Activated CD4-positive, alpha-beta T cell treated with anti-CD3 and anti-CD28 coated beads for 36 hours (primary cell): ENCODE data around the gene KCNT2. TPM values are rescaled to one million over a fixed set of nuclear protein-coding genes. Genes with fewer than 3 reads are reported as not detected.

Source experiments
- ATAC-seq: fragments of 200-7000 bp; cut with Tn5 transposase; one replicate; pipeline ENCODE4 v1.10.0; 2021; ENCODE audit warnings: mild to moderate bottlenecking, moderate library complexity
- CTCF ChIA-PET: fragments of 350-600 bp; sonication (Branson Sonifier 250); formaldehyde crosslinking; loops from one replicate; lab custom pipeline; 2021; ENCODE audit warnings: antibody characterized with exemption; lab: Charles Lee
- POLR2A ChIA-PET: fragments of 350-600 bp; sonication (Branson Sonifier 250); formaldehyde crosslinking; loops from one replicate; lab custom pipeline; 2021; ENCODE audit warnings: antibody characterized with exemption, inconsistent platforms; lab: Charles Lee
- DNase-seq: peaks from one replicate; pipeline ENCODE4 v3.0.0-alpha.2; 2020
- H3K27ac Mint-ChIP-seq: one replicate; pipeline ENCODE4 v1.8.0; 2021; ENCODE audit warnings: mixed read lengths
- H3K27me3 Mint-ChIP-seq: one replicate; pipeline ENCODE4 v1.8.0; 2021; ENCODE audit warnings: mixed read lengths
- H3K36me3 Mint-ChIP-seq: one replicate; pipeline ENCODE4 v1.8.0; 2021; ENCODE audit warnings: low read depth, mixed read lengths
- H3K4me1 Mint-ChIP-seq: one replicate; pipeline ENCODE4 v1.8.0; 2021; ENCODE audit warnings: mixed read lengths
- H3K4me3 Mint-ChIP-seq: one replicate; pipeline ENCODE4 v1.8.0; 2021; ENCODE audit warnings: mild to moderate bottlenecking, moderate library complexity, mixed read lengths
- H3K9me3 Mint-ChIP-seq: one replicate; pipeline ENCODE4 v1.8.0; 2021; ENCODE audit warnings: low read depth, mixed read lengths
- intact Hi-C, 2 experiments: fragments of 100-400 bp; cut with DNase I in 1 of 2; cut with micrococcal nuclease in 1 of 2; formaldehyde crosslinking; loops; one replicate each; pipeline versions ENCODE4 v1.14.2 to v1.15.1; 2022 to 2024; cut with DNase I, micrococcal nuclease
- total RNA-seq, 2 experiments: library from RNA; stranded (reverse); gene quantifications; one replicate each; pipeline ENCODE4 v1.2.3, GENCODE V29; 2021

KCNT2 gene
- total RNA-seq, 2 experiments from 2014 or later = 0.05 to 0.09 TPM

DNA sequence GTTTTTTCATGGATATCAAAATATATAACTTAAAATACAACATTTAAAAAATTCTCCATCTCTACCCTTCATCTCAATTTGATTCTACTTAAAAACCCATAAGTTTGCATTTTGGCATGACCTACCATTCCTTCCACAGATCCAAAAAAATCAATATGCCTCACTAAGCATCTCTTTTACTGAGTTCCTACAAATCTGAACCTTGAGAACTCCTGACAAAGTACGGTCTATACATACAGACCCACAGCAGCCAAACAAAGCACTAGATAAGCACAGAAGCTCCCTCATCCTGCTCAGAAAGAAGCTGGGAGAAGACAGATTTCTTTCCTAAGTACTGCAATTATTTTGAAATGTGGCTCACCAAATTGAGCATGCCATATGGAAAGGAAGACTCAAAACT is 167.5 kb downstream of the KCNT2 start:
- Mint-ChIP-seq H3K9me3 (no peaks in the 10 kb centered on the region), H3K4me1 (no peaks in the 10 kb centered on the region)
- POLR2A ChIA-PET = no interaction called here

DNA sequence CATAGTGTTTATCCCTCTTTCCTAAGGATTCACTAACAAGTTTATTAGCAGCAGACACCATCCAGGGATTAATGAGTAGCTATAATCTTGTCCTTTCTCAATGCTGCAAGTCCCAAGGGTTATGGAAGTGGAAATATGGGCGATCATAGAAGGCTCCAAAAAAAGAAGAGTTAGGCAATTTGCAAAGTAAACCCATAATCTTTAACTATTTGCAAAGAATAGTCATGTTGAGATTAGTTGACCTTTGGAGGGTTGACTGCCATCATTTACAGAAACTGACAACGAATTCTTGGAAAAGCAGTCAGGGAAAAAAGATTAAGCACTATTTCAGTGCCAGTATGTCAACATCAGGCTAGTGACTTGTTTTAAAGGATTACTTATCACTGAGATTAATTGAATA is 169.9 kb downstream of the KCNT2 start:
- Mint-ChIP-seq H3K36me3 (no peaks in the 10 kb centered on the region), H3K27ac (no peak overlapping the region), H3K4me1 (no peaks in the 10 kb centered on the region), H3K4me3 (no peak overlapping the region), H3K27me3 (no peaks in the 10 kb centered on the region), H3K9me3 (no peaks in the 10 kb centered on the region)
- CTCF ChIA-PET = no interaction called here
- DNase-seq (no peak), ATAC-seq (no peak)
- POLR2A ChIA-PET = no interaction called here
- intact Hi-C loops = no loop called here

More for the DNA sequence above, 167.5 kb downstream of the KCNT2 start:
- no peak overlapping the region for H3K4me3 Mint-ChIP-seq
- no peak overlapping the region for H3K27ac Mint-ChIP-seq
- H3K27me3 Mint-ChIP-seq = no peaks in the 10 kb centered on the region
- no peak for ATAC-seq
- CTCF ChIA-PET = no interaction called here
- DNase-seq = no peak
- intact Hi-C loops = no loop called here
- no peaks in the 10 kb centered on the region for H3K36me3 Mint-ChIP-seq

DNA sequence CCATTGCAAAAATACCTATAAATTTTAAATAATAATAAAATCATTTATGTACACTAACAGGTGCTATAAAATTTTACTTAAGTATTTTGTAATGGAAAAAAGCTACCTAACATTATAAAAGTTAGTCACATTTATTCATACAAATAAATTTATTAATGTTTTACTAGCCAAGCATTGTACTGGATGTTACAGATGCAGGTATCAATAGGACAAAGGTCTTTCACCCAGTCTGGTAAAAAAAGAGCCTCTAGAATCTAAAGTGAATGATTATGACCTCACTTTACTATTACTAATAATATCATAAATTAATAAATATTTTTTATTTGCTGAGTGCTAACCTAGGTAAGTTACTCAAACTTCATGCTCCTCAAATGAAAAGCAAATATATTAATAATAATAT is 170.6 kb downstream of the KCNT2 start:
- intact Hi-C loops = no loop called here
- H3K4me1 Mint-ChIP-seq = no peaks in the 10 kb centered on the region
- ATAC-seq (no peak), DNase-seq (no peak)
- H3K9me3 Mint-ChIP-seq = no peaks in the 10 kb centered on the region
- no peak overlapping the region for H3K27ac Mint-ChIP-seq
- ChIA-PET POLR2A (no interaction called here), CTCF (no interaction called here)
- no peaks in the 10 kb centered on the region for H3K36me3 Mint-ChIP-seq
- H3K27me3 Mint-ChIP-seq = no peaks in the 10 kb centered on the region
- H3K4me3 Mint-ChIP-seq = no peak overlapping the region

DNA sequence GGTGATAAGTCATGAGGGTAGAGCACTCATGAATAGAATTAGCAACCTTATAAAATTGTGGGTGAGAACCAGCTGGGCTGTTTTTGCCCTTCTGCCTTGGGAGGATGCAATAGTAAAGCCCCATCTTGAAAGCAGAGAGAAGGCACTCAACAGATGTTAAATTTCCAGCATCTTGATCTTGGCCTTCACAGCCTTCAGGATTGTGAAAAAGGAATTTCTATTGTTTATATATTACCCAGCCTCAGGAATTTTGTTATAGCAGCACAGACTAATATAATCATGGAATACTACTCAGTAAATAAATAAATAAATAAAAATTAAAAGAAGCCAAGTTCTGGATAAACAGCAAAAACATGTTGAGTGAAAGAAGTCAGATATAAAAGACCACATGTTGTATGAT is 175.2 kb downstream of the KCNT2 start:
- Mint-ChIP-seq H3K4me3 (no peak overlapping the region), H3K9me3 (no peaks in the 10 kb centered on the region), H3K36me3 (no peaks in the 10 kb centered on the region), H3K27me3 (no peaks in the 10 kb centered on the region), H3K27ac (no peak overlapping the region), H3K4me1 (no peaks in the 10 kb centered on the region)
- ATAC-seq (no peak), DNase-seq (no peak)
- intact Hi-C loops = no loop called here
- CTCF ChIA-PET = interaction anchor here (0.8 kb wide), 1 partner anchor 81 kb away, joined by 4 read pairs; no protein-coding TSS in a partner anchor
- POLR2A ChIA-PET = no interaction called here

DNA sequence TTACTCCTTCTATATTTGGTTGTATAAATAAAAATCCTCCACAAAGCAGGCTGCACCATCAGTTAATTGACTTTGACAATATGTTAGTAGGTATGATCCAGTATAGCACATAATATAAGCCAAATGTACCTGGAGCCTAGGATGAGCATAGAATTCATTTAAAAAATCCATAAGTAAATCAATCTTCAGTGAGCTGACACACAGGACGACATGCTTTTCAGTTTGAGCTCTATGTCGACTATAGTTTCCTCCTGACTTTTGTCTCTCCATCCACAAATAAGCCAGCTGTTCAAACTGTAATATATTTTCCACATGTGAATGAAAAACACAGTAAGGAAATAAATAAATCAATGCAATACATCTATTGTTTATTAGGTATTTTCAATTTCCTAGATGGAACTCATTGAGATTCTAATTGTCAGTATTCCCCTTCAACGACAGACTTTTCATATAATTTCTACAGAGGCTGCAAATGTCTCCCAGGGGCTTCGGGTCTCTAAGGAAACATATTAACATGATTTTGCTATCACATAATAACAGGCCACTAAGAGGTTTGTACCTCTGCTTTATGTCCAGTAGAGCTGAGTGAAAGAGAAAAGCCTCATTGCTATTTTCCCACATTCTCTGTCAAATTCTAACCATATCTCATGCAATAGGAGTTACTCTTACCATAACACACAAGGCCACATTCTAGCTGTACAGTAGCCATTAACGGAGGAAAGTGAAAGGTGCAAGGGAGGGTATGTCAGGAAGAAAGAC is 180.1 kb downstream of the KCNT2 start:
- Mint-ChIP-seq H3K9me3 (no peaks in the 10 kb centered on the region), H3K27me3 (no peaks in the 10 kb centered on the region), H3K36me3 (no peaks in the 10 kb centered on the region), H3K4me3 (no peak overlapping the region), H3K4me1 (no peaks in the 10 kb centered on the region), H3K27ac (no peak overlapping the region)
- intact Hi-C loops = no loop called here
- POLR2A ChIA-PET = no interaction called here
- no peak for DNase-seq
- CTCF ChIA-PET = no interaction called here
- no peak for ATAC-seq

DNA sequence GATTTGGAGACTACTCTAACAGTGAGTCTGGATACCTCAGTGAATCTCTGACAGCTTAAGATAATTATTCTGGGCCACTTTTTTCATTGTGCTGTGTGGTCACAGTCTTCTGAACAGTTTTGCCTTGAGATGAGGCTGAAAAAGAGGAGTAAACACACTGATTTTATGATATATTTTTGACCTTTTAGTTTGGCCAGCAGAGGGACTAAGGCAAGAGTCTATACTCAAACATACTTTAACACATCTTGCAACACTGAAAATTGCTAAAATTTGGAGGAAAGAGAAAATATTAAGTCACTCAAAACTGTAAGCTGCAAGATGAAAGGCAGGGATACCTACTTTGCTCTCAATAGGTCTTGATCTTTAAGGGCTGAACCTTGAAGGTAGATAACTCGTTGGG is 182.7 kb downstream of the KCNT2 start:
- Mint-ChIP-seq H3K4me1 (no peaks in the 10 kb centered on the region), H3K9me3 (no peaks in the 10 kb centered on the region), H3K27ac (no peak overlapping the region), H3K4me3 (no peak overlapping the region), H3K27me3 (no peaks in the 10 kb centered on the region), H3K36me3 (no peaks in the 10 kb centered on the region)
- DNase-seq (no peak), ATAC-seq (no peak)
- CTCF ChIA-PET = no interaction called here
- intact Hi-C loops = no loop called here
- POLR2A ChIA-PET = no interaction called here

DNA sequence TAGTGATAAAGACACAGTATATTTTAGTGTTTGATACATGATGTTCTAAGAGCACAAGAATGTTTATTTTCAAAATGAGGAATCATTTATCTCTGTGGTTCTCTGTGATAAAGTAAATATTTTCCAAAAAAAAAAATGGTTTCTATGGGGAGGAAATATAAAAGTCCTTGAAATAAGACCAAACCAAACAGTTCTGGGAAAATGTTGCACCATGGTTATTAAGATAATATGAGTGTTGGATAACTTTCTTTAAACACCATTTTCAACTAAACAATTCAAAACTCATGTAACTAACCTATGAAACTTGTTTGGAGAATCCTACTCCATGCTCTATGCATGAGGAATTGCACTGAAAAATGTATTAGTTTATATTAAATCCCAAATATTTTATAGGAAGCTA is 184.6 kb downstream of the KCNT2 start:
- Mint-ChIP-seq H3K27ac (no peak overlapping the region), H3K4me3 (no peak overlapping the region), H3K4me1 (no peaks in the 10 kb centered on the region), H3K27me3 (no peaks in the 10 kb centered on the region), H3K36me3 (no peaks in the 10 kb centered on the region), H3K9me3 (no peaks in the 10 kb centered on the region)
- intact Hi-C loops = no loop called here
- no peak for DNase-seq
- POLR2A ChIA-PET = no interaction called here
- CTCF ChIA-PET = interaction anchor here (0.6 kb wide), 1 partner anchor 115 kb away, joined by 3 read pairs; no protein-coding TSS in a partner anchor
- ATAC-seq = no peak

DNA sequence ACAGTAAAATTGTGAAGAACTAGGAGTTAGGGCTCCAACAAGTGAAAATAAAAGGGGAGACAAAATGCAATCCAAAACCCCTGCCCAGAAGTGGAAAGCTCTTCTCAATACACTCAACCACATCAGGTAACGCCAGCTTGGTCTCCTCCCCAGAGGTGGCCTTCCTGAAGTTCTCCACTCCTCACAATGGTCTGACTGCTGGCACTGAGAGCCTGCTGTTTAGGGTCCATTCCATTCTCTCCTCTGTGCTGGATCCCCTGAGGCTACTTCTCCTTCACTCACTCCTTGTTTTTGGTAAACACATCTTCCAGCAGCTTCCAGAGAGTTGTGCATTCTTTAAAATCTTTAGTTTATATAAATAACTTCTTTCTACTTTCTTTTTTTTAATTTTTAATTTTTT is 189.5 kb downstream of the KCNT2 start:
- POLR2A ChIA-PET = no interaction called here
- CTCF ChIA-PET = no interaction called here
- Mint-ChIP-seq H3K4me1 (no peaks in the 10 kb centered on the region), H3K36me3 (no peaks in the 10 kb centered on the region), H3K27ac (no peak overlapping the region), H3K27me3 (no peaks in the 10 kb centered on the region), H3K9me3 (no peaks in the 10 kb centered on the region), H3K4me3 (no peak overlapping the region)
- ATAC-seq = no peak
- no peak for DNase-seq
- intact Hi-C loops = no loop called here

DNA sequence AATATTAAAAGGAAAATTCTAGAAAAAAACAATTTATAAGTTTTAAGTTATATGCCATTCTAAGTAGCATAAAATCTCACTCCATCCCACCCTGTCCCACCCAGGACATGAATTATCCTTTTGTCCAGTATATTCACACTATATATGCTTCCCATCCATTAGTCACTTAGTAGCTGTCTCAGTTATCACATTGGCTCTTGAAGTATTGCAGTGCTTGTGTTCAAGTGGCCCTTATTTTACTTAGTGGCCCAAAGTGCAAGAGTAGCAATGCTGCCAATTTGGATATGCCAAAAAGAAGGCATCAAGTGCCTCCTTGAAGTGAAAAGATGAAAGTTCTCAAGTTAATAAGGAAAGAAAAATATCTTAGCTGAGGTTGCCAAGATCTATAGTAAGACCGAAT is 192.3 kb downstream of the KCNT2 start:
- no peaks in the 10 kb centered on the region for H3K36me3 Mint-ChIP-seq
- H3K4me3 Mint-ChIP-seq = no peak overlapping the region
- POLR2A ChIA-PET = no interaction called here
- CTCF ChIA-PET = no interaction called here
- DNase-seq (no peak), ATAC-seq (no peak)
- no peaks in the 10 kb centered on the region for H3K27me3 Mint-ChIP-seq
- intact Hi-C loops = no loop called here
- no peaks in the 10 kb centered on the region for H3K4me1 Mint-ChIP-seq
- H3K9me3 Mint-ChIP-seq = no peaks in the 10 kb centered on the region
- no peak overlapping the region for H3K27ac Mint-ChIP-seq

DNA sequence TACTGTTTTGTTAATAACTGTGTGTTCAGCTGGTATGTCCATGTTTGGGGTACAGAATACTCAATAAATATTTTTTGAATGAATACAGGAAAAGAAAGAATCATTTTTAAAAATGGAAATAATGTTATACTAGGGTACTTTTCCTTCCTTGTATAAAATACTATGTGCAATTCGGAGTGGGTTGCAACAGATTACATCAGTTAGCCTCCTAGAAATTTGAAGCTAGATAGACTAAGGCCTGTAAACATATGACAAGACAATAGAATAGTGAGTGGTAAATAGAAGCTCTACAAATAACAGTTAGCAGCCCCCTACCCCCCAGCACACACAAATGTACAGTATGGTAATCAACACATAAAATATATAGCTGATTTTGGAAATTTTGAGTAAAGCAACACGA is 195.9 kb downstream of the KCNT2 start:
- no peak overlapping the region for H3K4me3 Mint-ChIP-seq
- no peak overlapping the region for H3K27ac Mint-ChIP-seq
- intact Hi-C loops = no loop called here
- ChIA-PET POLR2A (no interaction called here), CTCF (interaction anchor here (0.7 kb wide), 1 partner anchor 17 kb away, joined by 3 read pairs; no protein-coding TSS in a partner anchor)
- DNase-seq (no peak), ATAC-seq (no peak)
- H3K36me3 Mint-ChIP-seq = no peaks in the 10 kb centered on the region
- H3K9me3 Mint-ChIP-seq = no peaks in the 10 kb centered on the region
- H3K27me3 Mint-ChIP-seq = no peaks in the 10 kb centered on the region
- H3K4me1 Mint-ChIP-seq = no peaks in the 10 kb centered on the region

DNA sequence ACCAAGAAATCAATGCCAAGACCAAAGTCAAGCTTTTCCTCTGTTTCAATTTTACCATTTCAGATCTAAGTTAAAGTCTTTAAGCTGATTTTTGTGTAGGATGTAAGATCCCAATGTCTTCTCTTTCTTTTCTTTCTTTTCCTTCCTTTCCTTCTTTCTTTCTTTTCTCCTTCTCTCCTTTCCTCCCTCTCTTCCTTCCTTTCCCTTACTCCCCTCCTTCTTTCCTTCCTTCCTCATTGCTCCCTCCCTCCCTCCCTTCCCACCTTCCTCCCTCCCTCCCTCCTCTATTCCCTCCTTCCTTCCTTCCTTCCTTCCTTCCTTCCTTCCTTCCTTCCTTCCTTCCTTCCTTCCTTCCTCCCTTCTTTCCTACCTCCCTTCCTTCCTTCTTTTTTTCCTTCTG is 197.5 kb downstream of the KCNT2 start:
- DNase-seq = no peak
- Mint-ChIP-seq H3K9me3 (no peaks in the 10 kb centered on the region), H3K27me3 (no peaks in the 10 kb centered on the region), H3K27ac (no peak overlapping the region), H3K4me3 (no peak overlapping the region), H3K4me1 (no peaks in the 10 kb centered on the region), H3K36me3 (no peaks in the 10 kb centered on the region)
- ChIA-PET CTCF (interaction anchor here (0.7 kb wide), 1 partner anchor 98 kb away, joined by 3 read pairs; no protein-coding TSS in a partner anchor), POLR2A (no interaction called here)
- intact Hi-C loops = no loop called here
- no peak for ATAC-seq

DNA sequence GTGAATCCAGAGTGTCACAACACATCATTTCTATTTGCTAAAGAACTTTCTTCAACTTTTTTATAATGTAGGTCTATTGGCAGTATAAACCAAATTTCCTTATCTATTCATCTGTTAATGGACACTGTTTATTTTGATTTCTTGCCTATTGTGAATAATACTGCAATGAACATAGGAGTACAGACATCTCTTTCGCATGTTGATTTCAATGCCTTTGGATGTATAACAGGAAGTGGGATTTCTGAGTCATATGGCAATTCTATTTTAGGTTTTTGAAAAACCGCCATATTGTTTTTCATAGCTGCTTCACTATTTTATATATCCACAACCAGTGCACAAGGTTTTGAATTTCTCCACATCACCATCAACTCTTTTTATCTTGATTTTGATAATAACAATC is 198.7 kb downstream of the KCNT2 start:
- intact Hi-C loops = no loop called here

More for the DNA sequence above, 198.7 kb downstream of the KCNT2 start:
- POLR2A ChIA-PET = no interaction called here
- H3K27ac Mint-ChIP-seq = no peak overlapping the region
- no peak for DNase-seq
- H3K27me3 Mint-ChIP-seq = no peaks in the 10 kb centered on the region
- ATAC-seq = no peak
- H3K36me3 Mint-ChIP-seq = no peaks in the 10 kb centered on the region
- H3K9me3 Mint-ChIP-seq = no peaks in the 10 kb centered on the region
- CTCF ChIA-PET = no interaction called here
- H3K4me3 Mint-ChIP-seq = no peak overlapping the region
- no peaks in the 10 kb centered on the region for H3K4me1 Mint-ChIP-seq
